ENCODE measurements around the gene RPTOR.
A peak's percentile ranks its signal among the peaks of the same experiment; 100 is the strongest.

Gene RPTOR

DNA sequence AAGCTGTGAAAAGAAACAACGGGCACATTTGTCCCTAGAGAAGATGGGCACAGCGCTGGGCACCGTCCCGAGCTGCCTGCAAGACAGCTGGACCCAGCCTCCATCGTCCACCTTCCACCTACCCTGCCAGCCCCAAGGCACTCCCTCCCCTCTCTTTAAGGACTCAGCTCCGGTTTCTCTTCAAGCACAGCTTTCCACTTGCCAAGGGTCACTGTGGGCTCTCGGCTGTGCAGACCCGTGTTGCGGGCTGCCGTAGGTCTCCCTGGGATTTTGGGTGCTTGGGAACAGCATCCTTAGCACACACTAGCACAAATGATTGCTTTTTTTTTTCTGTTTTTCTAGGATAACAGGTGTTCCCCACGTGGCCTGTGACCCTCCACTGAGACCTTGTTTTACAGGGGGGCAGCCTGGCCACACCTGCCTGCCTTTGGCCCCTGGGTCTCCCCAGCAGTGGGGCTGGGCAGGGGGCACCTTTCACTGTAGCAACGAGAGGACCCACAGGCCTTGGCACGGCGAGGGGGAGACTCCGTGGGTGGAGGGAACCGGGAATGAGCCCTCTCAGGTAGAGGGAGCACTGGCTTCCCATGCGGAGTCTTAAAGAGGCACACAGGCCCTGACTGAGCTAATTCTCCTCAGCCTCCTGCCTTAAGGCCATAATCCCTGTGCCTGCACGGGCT, 448.4 kb downstream of the RPTOR start:
- TF ChIP-seq, protein P1, sequence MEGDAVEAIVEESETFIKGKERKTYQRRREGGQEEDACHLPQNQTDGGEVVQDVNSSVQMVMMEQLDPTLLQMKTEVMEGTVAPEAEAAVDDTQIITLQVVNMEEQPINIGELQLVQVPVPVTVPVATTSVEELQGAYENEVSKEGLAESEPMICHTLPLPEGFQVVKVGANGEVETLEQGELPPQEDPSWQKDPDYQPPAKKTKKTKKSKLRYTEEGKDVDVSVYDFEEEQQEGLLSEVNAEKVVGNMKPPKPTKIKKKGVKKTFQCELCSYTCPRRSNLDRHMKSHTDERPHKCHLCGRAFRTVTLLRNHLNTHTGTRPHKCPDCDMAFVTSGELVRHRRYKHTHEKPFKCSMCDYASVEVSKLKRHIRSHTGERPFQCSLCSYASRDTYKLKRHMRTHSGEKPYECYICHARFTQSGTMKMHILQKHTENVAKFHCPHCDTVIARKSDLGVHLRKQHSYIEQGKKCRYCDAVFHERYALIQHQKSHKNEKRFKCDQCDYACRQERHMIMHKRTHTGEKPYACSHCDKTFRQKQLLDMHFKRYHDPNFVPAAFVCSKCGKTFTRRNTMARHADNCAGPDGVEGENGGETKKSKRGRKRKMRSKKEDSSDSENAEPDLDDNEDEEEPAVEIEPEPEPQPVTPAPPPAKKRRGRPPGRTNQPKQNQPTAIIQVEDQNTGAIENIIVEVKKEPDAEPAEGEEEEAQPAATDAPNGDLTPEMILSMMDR (IDR thresholded peaks at IDR 0.05; ENCODE audit: extremely low read depth, missing control alignments): no peak
- DNase-seq (ENCODE audit: low spot score): peak; percentile 59

DNA sequence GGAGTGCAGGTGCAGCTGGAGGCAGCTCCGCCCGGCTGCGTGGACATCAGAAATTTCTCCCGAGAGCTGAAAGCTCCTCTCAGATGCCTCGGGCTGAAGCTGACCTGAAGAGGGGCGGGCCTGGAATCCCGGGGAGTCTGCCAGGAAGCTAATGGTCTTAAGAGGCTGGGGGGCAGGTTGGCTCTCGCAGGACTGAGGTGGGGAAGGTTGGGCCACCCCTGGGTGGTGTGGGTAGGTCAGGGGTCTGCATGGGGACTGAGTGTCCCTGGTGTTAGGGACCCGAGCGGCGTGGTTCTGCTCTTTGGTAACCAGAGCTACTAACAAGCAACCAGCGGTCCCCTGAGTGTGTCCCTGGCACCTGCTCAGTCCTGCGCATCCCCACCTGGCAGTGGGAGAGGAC, 450.5 kb downstream of the RPTOR start:
- no peak for DNase-seq (ENCODE audit: low spot score)

DNA sequence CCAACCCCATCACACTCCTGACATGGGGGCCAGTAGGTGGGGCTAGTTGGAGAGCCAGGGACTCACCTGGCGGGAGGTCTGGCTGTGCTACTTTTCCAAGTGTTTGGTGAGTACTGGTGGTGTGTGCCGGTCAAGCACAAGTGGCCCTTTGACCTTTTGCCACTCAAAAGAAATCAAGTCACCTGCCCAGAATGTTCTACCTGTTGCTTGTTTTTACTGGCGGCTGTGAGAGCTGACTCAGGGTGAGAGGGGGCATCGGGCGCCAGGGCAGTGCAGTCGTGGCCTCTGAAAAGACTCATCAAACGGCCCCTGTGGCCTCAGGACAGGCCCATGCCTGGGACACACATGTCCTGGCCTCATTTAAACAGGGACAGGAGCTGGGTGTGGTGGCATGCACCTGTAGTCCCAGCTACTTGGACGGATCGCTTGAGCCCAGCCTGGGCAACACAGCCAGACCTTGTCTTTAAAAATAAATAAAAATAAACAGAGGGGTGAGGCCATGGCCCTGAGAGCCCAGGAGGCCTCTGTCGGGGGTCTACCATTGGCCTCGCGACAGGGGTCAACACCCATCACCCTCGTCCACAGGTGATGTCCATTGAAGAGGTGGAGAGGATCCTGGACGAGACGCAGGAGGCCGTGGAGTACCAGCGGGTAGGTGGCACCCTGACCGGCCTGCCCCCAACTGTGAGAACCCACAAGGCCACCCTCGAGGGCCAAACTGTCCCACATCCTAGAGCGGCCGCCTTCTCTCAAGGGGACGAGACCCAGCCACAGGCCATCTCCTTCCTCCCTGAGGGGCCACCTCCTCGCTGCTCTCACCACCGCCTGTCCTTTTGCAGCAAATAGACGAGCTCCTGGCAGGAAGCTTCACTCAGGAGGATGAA, 452.0 kb downstream of the RPTOR start:
- no peak for DNase-seq (ENCODE audit: low spot score)
- TF ChIP-seq, protein P1 (IDR thresholded peaks at IDR 0.05; ENCODE audit: extremely low read depth, missing control alignments): no peak

More for the DNA sequence above, 450.5 kb downstream of the RPTOR start:
- TF ChIP-seq, protein P1 (IDR thresholded peaks at IDR 0.05; ENCODE audit: extremely low read depth, missing control alignments): no peak

DNA sequence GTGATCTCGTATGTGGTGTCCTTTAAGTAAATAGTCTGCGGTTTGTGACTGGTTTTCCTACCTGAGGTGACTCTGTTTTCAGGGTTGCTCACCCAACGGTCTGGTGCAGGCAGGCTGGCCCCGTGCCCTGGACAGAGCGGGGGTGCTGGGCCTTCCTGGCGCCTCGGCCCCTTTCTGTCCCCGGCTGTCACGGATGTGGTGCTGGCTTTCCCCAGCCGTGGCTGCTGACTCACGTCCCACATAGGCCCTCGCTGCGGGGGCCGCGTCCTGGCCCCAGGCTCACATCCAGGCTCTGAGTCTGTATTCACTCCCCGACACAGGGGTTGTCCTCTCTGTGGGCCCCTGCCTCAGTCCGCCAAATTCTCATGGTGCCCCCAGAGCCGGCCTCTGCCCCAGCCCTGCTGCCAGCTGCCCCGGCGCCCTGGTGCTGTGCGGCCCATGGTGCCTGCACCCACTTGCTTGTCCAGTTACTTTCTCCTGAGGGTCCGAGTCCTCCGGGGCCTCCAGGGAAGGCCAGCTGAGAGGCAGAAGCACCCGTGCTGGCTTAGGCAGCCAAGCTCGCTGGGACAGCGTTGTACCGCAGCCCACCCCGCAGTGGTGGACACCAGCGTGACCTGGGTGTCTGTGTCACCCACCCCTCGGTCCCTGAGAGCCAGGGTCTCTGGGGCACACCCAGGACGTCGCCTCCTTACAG, 452.9 kb downstream of the RPTOR start:
- TF ChIP-seq, protein P1 (IDR thresholded peaks at IDR 0.05; ENCODE audit: extremely low read depth, missing control alignments): no peak
- peak; percentile 19 for DNase-seq (ENCODE audit: low spot score)

DNA sequence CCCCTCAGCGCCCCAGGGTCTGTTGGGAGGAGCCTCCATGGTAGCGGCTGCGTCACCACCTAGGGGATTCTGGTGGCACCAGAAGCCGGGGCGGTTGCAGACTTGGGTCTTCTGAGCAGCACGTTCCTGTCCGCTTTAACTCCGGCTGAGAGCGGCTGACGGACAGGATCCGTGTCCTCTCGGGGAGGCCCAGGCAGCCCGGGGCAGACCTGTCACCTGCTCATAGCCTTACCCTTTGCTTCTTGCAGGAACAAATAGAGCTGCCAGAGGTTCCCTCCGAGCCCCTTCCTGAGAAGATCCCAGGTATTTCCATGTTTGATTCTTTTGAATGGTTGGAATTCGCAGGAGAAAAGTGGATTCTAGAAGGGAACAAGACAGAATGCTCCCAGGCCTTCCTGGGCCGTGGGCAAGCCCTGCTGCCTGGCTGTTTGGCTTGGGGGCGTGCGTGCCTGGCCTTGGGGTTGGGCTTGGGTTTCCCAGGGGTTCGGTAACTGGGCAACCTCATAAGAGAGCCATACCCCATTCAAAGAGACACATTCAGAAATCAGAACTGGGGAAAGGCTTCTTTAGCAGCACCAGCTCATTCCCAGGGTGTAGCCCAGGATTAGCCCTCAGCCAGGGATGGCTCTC, 453.6 kb downstream of the RPTOR start:
- TF ChIP-seq, protein P1 (IDR thresholded peaks at IDR 0.05; ENCODE audit: extremely low read depth, missing control alignments): no peak
- peak; percentile 19 for DNase-seq (ENCODE audit: low spot score)

DNA sequence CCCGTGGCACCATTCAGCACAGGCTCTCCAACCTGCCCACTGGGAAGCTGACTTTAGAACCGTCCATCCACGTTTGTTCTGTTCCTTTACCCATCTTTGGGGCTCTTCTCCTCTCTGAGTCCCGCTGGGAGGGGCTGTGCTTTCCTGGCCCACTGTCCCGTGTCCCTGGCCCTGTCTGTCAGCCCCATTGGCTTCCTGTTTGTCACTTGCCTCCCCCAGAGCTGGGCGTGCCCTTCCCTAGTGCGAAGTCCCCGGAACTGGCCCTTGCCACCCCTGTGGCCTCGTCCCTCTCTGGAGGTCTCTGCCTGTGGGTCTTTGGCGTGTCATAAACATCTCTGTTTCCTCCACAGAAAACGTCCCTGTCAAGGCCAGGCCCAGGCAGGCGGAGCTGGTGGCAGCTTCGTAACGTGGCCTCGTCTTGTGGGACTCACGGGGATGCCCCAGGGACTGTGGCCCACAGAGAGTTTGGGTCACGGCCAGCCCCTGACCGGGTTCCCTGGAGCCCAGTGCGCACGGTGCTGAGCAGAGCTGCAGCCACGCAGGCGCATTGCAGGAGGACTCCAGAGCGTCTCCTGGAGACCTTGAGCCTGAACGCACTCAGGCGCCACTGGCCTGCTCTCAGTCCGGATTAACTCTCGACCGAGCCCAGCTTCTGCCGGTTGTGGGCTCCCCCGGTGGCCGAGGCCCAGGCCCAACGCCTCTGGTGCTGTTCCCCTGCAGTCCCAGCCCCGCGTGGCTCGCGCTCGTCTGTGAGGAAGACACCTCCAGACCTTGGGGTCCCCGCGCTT, 454.3 kb downstream of the RPTOR start:
- TF ChIP-seq, protein P1 (IDR thresholded peaks at IDR 0.05; ENCODE audit: extremely low read depth, missing control alignments): no peak
- DNase-seq (ENCODE audit: low spot score): no peak

Measured in GM20000 (cell line).